Activated CD4-positive, alpha-beta T cell treated with anti-CD3 and anti-CD28 coated beads, Interleukin-2, amount 10 ng/mL, durations not matched to agents 24 days and 14 days (primary cell): ENCODE measurements around the gene ZBTB8OS. TPM values are rescaled to one million over a fixed set of nuclear protein-coding genes. Genes with fewer than 3 reads are reported as not detected.
"Not testable (repeated sequence)": the region's sequence is repeated elsewhere in the genome, so short reads cannot be mapped to it uniquely, and the experiment has no call there.

Experiments
- DNase-seq: peaks from one replicate; pipeline ENCODE4 v3.0.0; 2022
- H3K27ac Mint-ChIP-seq: one replicate; pipeline ENCODE4 v1.8.0; 2022; ENCODE audit warnings: mild to moderate bottlenecking, mixed read lengths
- H3K27me3 Mint-ChIP-seq: one replicate; pipeline ENCODE4 v1.8.0; 2022; ENCODE audit warnings: mixed read lengths
- H3K36me3 Mint-ChIP-seq: one replicate; pipeline ENCODE4 v1.8.0; 2022; ENCODE audit warnings: low read depth, mild to moderate bottlenecking, mixed read lengths
- H3K4me1 Mint-ChIP-seq: one replicate; pipeline ENCODE4 v1.8.0; 2021; ENCODE audit warnings: mixed read lengths
- H3K4me3 Mint-ChIP-seq: one replicate; pipeline ENCODE4 v1.8.0; 2022; ENCODE audit warnings: mild to moderate bottlenecking, moderate library complexity, mixed read lengths
- H3K9me3 Mint-ChIP-seq: one replicate; pipeline ENCODE4 v1.8.0; 2021; ENCODE audit warnings: mixed read lengths
- intact Hi-C: fragments of 100-400 bp; cut with micrococcal nuclease; formaldehyde crosslinking; loops from one replicate; pipeline ENCODE4 v1.15.1; 2023
- total RNA-seq: library from RNA; stranded (reverse); gene quantifications from 2 replicates; pipeline ENCODE4 v1.2.3, GENCODE V29; 2022

The ZBTB8OS gene
- total RNA-seq, 1 donor from 2014 or later: 54.2 TPM

- no peak for DNase-seq
- Mint-ChIP-seq H3K27me3 (no peaks in the 10 kb centered on the region), H3K9me3 (no peaks in the 10 kb centered on the region), H3K4me3 (no peak overlapping the region), H3K36me3 (peaks cover 23% of the 10 kb centered on the region), H3K4me1 (peaks cover 5% of the 10 kb centered on the region), H3K27ac (no peak overlapping the region)
- intact Hi-C loops: no loop called here
Measured at GRCh38 chr1:32635508-32636277, 14.7 kb downstream of the ZBTB8OS start.

GRCh38 chr1:32632829-32633228 is 17.5 kb downstream of the ZBTB8OS start:
- intact Hi-C loops: no loop called here
- DNase-seq: no peak
- Mint-ChIP-seq H3K9me3 (no peaks in the 10 kb centered on the region), H3K4me1 (peaks cover 5% of the 10 kb centered on the region), H3K36me3 (peaks cover 32% of the 10 kb centered on the region), H3K27ac (no peak overlapping the region), H3K4me3 (no peak overlapping the region), H3K27me3 (no peaks in the 10 kb centered on the region)

- H3K4me3 Mint-ChIP-seq, H3K9me3 Mint-ChIP-seq, DNase-seq, intact Hi-C loops, H3K27ac Mint-ChIP-seq, H3K27me3 Mint-ChIP-seq: not testable (repeated sequence)
- peaks cover 13% of the 10 kb centered on the region for H3K4me1 Mint-ChIP-seq
- peaks cover 36% of the 10 kb centered on the region for H3K36me3 Mint-ChIP-seq
Measured at GRCh38 chr1:32630173-32630572, 20.2 kb downstream of the ZBTB8OS start.

GRCh38 chr1:32627596-32628162 is 22.7 kb downstream of the ZBTB8OS start:
- Mint-ChIP-seq H3K9me3 (peaks cover 5% of the 10 kb centered on the region), H3K4me3 (peak overlapping the region; percentile 60), H3K4me1 (peaks cover 27% of the 10 kb centered on the region), H3K27ac (peak overlapping the region; percentile 60), H3K27me3 (no peaks in the 10 kb centered on the region), H3K36me3 (peaks cover 42% of the 10 kb centered on the region)
- DNase-seq: peak; percentile 76
- intact Hi-C loops: loop anchor here (10.0 kb wide), 1 partner anchor 103 kb away; no protein-coding TSS in a partner anchor

GRCh38 chr1:32626176-32626575 is 24.2 kb downstream of the ZBTB8OS start:
- Mint-ChIP-seq H3K9me3 (peaks cover 5% of the 10 kb centered on the region), H3K4me1 (peaks cover 30% of the 10 kb centered on the region), H3K4me3 (no peak overlapping the region), H3K27ac (no peak overlapping the region), H3K36me3 (peaks cover 53% of the 10 kb centered on the region), H3K27me3 (no peaks in the 10 kb centered on the region)
- intact Hi-C loops: loop anchor here (10.0 kb wide), 1 partner anchor 101 kb away; no protein-coding TSS in a partner anchor
- DNase-seq: no peak

GRCh38 chr1:32623775-32624174 is 26.6 kb downstream of the ZBTB8OS start:
- Mint-ChIP-seq H3K27ac (peak overlapping the region; percentile 87), H3K4me1 (peaks cover 37% of the 10 kb centered on the region), H3K27me3 (no peaks in the 10 kb centered on the region), H3K4me3 (peak overlapping the region; percentile 9), H3K36me3 (peaks cover 53% of the 10 kb centered on the region), H3K9me3 (peaks cover 5% of the 10 kb centered on the region)
- intact Hi-C loops: loop anchor here (1.0 to 10.0 kb wide), 2 partner anchors 27 to 99 kb away; partner anchors contain the start of gene ZBTB8OS
- DNase-seq: no peak

GRCh38 chr1:32622806-32623681 is 27.3 kb downstream of the ZBTB8OS start:
- Mint-ChIP-seq H3K36me3 (peaks cover 55% of the 10 kb centered on the region), H3K27ac (peak overlapping the region; percentile 87)
- intact Hi-C loops: loop anchor here (1.0 to 10.0 kb wide), 2 partner anchors 27 to 98 kb away; partner anchors contain the start of gene ZBTB8OS

GRCh38 chr1:32622205-32622604 is 28.1 kb downstream of the ZBTB8OS start:
- H3K4me3 Mint-ChIP-seq: no peak overlapping the region
- no peaks in the 10 kb centered on the region for H3K27me3 Mint-ChIP-seq
- DNase-seq: no peak
- intact Hi-C loops: loop anchor here (10.0 kb wide), 1 partner anchor 97 kb away; no protein-coding TSS in a partner anchor
- no peak overlapping the region for H3K27ac Mint-ChIP-seq
- H3K4me1 Mint-ChIP-seq: peaks cover 30% of the 10 kb centered on the region
- peaks cover 5% of the 10 kb centered on the region for H3K9me3 Mint-ChIP-seq
- peaks cover 52% of the 10 kb centered on the region for H3K36me3 Mint-ChIP-seq

More at GRCh38 chr1:32622806-32623681, 27.3 kb downstream of the ZBTB8OS start:
- peak overlapping the region; percentile 4 for H3K4me3 Mint-ChIP-seq
- DNase-seq: no peak
- H3K27me3 Mint-ChIP-seq: no peaks in the 10 kb centered on the region
- H3K4me1 Mint-ChIP-seq: peaks cover 37% of the 10 kb centered on the region
- H3K9me3 Mint-ChIP-seq: peaks cover 5% of the 10 kb centered on the region

- peaks cover 48% of the 10 kb centered on the region for H3K36me3 Mint-ChIP-seq
- intact Hi-C loops: loop anchor here (10.0 kb wide), 1 partner anchor 95 kb away; no protein-coding TSS in a partner anchor
- DNase-seq: no peak
- peaks cover 5% of the 10 kb centered on the region for H3K9me3 Mint-ChIP-seq
- peaks cover 27% of the 10 kb centered on the region for H3K4me1 Mint-ChIP-seq
- H3K27ac Mint-ChIP-seq: no peak overlapping the region
- H3K27me3 Mint-ChIP-seq: no peaks in the 10 kb centered on the region
- H3K4me3 Mint-ChIP-seq: no peak overlapping the region
Measured at GRCh38 chr1:32619701-32620485, 30.5 kb downstream of the ZBTB8OS start.

- intact Hi-C loops: no loop called here
- Mint-ChIP-seq H3K4me3 (no peak overlapping the region), H3K4me1 (peaks cover 20% of the 10 kb centered on the region), H3K36me3 (peaks cover 40% of the 10 kb centered on the region), H3K9me3 (peaks cover 5% of the 10 kb centered on the region), H3K27me3 (no peaks in the 10 kb centered on the region), H3K27ac (no peak overlapping the region)
- DNase-seq: no peak
Measured at GRCh38 chr1:32618673-32619221, 31.6 kb downstream of the ZBTB8OS start.

- Mint-ChIP-seq H3K9me3 (no peaks in the 10 kb centered on the region), H3K4me3 (peak overlapping the region; percentile 51), H3K36me3 (peaks cover 7% of the 10 kb centered on the region), H3K27me3 (no peaks in the 10 kb centered on the region), H3K4me1 (peaks cover 8% of the 10 kb centered on the region), H3K27ac (no peak overlapping the region)
- DNase-seq: no peak
- intact Hi-C loops: no loop called here
Measured at GRCh38 chr1:32613472-32613871, 36.9 kb downstream of the ZBTB8OS start.

- no peak overlapping the region for H3K27ac Mint-ChIP-seq
- intact Hi-C loops: no loop called here
- no peaks in the 10 kb centered on the region for H3K27me3 Mint-ChIP-seq
- peak overlapping the region; percentile 82 for H3K4me3 Mint-ChIP-seq
- H3K9me3 Mint-ChIP-seq: no peaks in the 10 kb centered on the region
- H3K4me1 Mint-ChIP-seq: peaks cover 8% of the 10 kb centered on the region
- H3K36me3 Mint-ChIP-seq: peaks cover 4% of the 10 kb centered on the region
- peak; percentile 87 for DNase-seq
Measured at GRCh38 chr1:32612189-32612881, 38.0 kb downstream of the ZBTB8OS start.
